PC-9 (cell line): ENCODE results near the gene MTUS2.

Experiments
- EZH2 ChIP-seq: fragments of 200-600 bp; sonication (generic); IDR thresholded peaks from 2 replicates; pipeline ENCODE4 v1.8.0; 2017; ENCODE audit warnings: antibody characterized with exemption, low read depth
- TF ChIP-seq, protein P1 (sequence below): fragments of 200-600 bp; sonication (generic); conservative IDR thresholded peaks from 2 replicates; pipeline ENCODE4 v1.6.1; 2017; ENCODE audit warnings: mixed run types, antibody characterized with exemption, mild to moderate bottlenecking, moderate library complexity

DNA sequence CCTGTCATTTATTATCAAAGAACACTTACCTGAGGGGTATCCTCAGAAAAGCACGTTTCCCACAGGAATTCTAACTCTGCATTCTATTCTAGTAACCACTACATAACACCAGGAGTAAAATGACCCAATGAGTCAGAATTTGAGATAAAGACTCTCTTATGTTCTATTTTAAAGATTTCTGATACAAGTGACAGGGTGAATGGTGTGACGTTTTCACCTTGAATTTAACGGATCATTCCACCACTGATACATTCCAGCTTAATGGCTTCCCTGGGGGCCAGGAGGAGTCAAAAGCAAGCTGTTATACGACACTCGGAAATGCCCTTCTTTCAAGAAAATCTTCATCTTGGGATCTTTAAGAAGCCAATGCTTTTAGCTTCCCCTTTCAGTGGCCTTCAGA lies 720.2 kb downstream of the MTUS2 start:
- TF ChIP-seq, protein P1, sequence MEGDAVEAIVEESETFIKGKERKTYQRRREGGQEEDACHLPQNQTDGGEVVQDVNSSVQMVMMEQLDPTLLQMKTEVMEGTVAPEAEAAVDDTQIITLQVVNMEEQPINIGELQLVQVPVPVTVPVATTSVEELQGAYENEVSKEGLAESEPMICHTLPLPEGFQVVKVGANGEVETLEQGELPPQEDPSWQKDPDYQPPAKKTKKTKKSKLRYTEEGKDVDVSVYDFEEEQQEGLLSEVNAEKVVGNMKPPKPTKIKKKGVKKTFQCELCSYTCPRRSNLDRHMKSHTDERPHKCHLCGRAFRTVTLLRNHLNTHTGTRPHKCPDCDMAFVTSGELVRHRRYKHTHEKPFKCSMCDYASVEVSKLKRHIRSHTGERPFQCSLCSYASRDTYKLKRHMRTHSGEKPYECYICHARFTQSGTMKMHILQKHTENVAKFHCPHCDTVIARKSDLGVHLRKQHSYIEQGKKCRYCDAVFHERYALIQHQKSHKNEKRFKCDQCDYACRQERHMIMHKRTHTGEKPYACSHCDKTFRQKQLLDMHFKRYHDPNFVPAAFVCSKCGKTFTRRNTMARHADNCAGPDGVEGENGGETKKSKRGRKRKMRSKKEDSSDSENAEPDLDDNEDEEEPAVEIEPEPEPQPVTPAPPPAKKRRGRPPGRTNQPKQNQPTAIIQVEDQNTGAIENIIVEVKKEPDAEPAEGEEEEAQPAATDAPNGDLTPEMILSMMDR, result no peak
- no peak for TF ChIP-seq EZH2
